ENCODE data around the gene TEC.

DNA sequence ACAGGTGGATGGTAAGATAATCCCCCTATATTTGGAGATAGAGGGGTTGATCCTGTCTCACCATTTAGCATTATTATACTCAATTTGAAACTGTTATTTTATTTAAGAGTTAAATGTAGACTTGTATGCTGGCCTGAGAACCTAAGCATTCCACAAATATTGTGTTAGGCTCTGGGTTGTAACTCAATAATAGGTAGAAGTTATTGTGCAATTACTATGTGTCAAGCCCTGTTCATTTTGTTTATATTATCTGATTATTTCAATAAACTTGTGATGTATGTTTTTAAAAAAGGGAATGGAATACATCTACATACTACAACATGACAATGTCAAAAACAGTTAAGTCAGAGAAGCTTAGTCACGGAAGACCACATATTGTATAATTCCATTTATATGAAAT, 122.0 kb downstream of the TEC start:
- no peak for TF ChIP-seq CTCF (conservative IDR thresholded peaks at IDR 0.05)
- TF ChIP-seq ZFX (IDR thresholded peaks at IDR 0.05): no peak

Data from C4-2B (cell line).